GM21528 (cell line): ENCODE data around the gene NUMB.
A peak's percentile ranks its signal among the peaks of the same experiment; 100 is the strongest.

Experiments
- ATAC-seq: cut with Tn5 transposase; IDR thresholded peaks from one replicate; pipeline ENCODE4 v1.9.1; 2021; ENCODE audit warnings: mild to moderate bottlenecking, moderate library complexity; ENCODE audit not compliant: unreplicated experiment, low FRiP score

Gene NUMB

GRCh38 chr14:73458183-73458976, at the start of gene NUMB:
Gene NUMB (minus strand): TSS chr14:73458546. CDS start chr14:73355751, 102,795 bp downstream.
- peak; percentile 92 for ATAC-seq

DNA sequence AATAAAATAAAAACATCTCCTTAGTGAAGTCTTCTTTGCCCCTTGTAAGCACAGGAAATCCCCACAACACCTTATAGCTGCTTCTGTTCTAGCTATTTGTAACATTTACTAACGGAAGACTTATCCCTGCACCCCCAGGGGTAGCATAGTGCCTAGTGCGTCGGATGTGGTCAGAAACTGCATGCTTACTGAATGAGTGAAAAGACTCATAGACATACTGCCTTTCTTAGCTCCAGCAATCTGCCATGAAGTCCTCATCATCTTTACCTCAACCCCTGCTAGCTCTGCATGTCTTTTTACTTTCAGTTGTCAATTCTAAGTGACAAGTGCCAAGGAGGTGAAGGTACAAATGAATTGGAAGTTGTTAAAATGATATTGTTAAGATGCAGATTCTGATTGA, 45.3 kb upstream of the NUMB start:
- no peak for ATAC-seq

- no peak for ATAC-seq
Observed at GRCh38 chr14:73502017-73502619, 43.8 kb upstream of the NUMB start.

DNA sequence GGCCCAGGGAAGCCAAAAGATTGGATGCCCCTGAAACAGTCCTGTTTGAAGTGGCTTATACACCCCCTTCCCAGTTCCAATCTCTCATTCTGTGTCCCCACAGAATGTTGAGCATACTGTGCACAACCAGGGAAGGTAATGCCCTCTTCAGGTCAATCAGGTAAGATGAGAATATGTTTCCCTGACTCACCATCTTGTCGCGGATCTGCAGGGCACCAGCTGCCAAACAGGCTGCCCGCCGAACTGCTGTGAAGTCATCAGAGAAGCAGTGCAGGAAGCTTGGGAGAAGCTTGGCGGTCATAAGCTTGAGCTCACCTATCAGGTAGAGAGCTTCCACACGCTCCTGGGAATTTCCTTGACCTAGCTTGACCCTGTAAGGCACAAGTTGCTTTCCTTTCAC, 42.0 kb upstream of the NUMB start:
- ATAC-seq, result no peak

- no peak for ATAC-seq
Observed at GRCh38 chr14:73494593-73494992, 36.2 kb upstream of the NUMB start.

DNA sequence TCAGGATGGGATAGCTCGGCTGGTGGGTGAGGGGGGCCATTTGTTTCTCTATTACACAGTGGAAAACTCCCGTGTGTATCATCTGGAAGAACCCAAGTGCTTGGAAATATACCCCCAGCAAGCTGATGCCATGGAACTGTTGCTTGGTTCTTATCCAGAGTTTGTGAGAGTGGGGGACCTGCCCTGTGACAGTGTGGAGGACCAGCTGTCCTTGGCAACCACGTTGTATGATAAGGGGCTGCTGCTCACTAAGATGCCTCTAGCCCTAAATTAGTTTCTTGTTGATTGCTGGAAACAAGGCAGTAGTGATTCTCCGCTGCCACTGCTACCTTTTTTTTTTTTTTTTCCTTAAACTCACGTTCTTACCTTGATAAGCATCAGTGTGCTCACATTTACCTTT, 34.3 kb upstream of the NUMB start:
- no peak for ATAC-seq

GRCh38 chr14:73492043-73492552, 33.8 kb upstream of the NUMB start:
- ATAC-seq, result no peak

GRCh38 chr14:73491256-73492042, 33.1 kb upstream of the NUMB start:
- peak; percentile 56 for ATAC-seq

DNA sequence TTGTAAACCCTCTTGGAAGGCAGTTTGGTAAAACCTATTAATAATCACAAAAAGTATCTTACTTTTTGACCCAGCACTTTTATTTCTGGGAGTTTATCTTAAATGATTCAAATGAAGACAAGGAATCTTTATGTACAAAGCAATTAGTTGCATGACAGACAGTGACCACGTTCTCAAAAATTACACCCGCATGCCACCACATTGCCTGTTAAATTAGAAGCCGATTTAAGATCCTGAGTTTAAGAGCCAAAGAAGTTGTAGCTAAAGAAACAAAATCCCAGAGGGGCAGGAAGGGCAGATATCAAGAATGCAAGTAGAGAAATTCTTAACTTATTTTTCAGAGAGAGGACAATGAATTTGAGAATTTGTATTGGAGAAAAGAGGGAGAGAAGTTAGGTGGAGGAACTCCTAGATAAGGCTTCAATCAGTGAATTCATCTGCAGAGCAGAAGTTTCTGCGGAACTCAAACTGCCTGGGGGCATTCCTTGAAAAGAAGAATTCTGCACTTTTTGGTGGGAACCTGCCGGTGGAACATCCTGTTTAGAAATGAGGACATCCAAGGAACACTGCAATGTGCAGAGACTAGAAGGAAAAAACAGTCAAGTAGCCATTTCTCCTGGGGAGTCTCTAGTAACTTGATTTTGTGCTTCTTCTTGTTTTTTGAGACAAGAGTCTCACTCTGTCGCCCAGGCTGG, 31.3 kb upstream of the NUMB start:
- ATAC-seq, result no peak

GRCh38 chr14:73478684-73479083, 20.3 kb upstream of the NUMB start:
- no peak for ATAC-seq

DNA sequence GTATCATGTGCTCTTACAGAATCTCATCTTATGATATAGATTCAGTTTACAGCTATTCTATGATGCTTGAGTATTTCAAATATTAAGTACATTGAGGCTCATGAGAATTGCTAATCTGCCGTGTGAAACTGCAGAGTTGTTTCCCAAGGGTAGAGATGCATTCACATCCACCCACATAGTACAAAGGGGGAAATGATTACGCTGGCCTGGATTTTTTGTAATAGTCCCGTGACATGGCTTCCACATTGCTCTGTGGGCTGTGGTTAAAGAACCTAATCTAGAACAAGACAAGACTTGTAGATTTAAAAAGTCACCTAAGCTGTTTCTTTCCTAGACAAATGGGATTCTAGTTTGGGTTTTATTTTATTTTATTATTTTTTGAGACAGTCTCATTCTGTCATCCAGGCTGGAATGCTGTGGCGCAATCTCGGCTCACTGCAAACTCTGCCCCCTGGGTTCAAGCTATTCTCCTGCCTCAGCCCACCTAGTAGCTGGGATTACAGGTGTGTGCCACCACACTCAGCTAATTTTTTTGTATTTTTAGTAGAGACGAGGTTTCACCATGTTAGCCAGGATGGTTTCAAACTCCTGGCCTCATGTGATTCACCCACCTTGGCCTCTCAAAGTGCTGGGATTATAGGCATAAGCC, 19.4 kb upstream of the NUMB start:
- ATAC-seq, result no peak

DNA sequence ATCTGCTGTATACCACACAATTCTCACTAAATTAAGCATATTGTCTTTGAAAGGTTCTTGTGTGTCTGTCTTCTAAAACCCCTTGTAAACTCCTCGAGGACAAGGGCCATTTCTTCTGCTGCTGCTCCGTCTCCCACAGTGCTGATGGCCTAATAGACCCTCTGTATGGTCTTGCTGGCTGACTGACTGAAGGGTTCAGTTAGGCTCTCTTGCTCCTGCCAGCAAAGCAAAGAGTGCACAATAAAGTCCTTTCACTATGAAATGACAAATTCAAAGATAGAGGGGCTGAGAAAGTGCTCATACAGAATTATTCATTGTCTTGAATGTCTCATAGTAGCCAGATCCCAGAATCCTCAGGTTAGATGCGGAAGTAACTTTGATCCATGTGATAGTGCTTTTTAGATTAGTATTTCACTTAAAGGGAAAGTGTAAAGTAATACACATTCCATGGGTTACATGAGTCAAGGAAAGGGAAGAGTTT, 18.1 kb upstream of the NUMB start:
- ATAC-seq, result no peak

DNA sequence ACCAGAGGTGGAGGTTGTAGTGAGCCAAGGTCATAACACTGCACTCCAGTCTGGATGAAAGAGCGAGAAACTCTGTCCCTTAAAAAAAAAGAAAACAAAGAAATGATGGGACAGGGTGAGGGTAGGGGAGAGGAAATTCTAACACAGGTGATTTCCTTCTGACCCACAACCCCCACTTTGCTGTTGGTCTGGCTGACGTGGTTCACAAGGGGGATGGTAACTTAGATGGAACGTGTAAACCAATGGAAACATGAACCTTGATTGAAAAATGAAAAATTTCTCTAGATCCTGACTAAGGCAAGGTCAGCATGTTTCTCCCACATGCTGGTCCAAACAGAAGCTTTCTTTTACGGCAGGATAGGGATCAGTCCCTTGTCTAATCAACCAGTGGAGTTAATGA, 16.6 kb upstream of the NUMB start:
- ATAC-seq, result no peak

DNA sequence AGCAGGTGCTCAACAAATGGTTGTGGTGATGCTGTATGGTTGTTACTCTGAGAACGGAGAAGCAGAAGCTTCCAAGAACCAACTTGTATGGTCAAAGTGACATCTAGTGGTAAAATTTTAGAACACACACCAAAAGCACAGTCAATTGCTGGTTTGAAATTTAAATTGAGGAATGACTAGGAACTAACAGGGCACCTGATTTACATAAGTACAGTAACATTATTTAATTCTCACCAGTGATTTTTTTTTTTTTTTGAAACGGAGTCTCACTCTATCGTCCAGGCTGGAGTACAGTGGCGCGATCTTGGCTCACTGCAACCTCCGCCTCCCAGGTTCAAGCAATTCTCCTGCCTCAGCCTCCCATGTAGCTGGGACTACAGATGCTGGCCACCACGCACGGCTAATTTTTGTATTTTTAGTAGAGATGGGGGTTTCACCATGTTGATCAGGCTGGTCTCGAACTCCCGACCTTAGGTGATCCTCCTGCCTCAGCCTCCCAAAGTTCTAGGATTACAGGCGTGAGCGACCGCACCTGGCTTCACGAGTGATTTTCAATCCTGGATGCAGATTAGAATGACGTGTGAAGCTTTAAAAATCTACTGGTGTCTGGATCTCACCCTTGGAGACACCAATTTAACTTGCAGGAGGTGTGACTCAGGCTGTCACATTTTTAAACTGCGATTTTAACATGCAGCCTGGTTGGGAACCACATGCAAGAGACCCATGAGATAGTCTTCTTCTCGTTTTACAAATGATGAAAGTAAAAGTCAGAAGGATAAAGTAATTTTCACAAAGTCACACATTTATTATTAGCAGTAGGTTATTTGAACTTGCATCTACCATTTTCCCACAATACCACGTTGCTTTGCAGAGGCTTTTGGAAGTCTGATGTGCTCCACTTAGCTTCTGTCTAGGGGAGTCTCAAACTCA, 14.1 kb upstream of the NUMB start:
- ATAC-seq, result no peak

DNA sequence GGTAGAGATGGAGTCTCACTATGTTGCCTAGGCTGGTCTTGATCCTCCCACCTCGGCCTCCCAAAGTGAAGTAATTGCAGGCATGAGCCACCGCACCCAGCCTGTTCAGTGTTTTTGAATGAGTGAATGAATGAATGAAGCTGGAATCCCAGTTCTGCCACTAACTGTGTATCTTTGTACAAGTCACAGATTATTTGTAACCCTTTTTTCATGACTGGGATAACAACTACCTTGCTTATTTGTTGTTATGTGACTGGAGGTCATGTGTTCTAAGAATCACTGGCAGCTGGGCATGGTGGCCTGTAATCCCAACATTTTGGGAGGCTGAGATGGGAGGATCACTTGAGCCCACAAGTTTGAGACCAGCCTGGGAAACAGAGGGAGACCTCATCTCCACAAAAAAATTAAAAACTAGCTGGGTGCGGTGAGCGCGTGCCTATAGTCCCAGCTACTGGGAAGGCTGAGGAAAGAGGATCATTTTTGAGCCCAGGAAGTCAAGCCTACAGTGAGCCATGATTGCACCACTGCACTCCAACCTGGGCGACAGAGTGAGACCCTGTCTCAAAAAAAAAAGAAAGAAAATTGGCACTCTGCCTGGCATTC, 13.3 kb upstream of the NUMB start:
- no peak for ATAC-seq

- ATAC-seq, result no peak
Observed at GRCh38 chr14:73468828-73469375, 10.6 kb upstream of the NUMB start.

DNA sequence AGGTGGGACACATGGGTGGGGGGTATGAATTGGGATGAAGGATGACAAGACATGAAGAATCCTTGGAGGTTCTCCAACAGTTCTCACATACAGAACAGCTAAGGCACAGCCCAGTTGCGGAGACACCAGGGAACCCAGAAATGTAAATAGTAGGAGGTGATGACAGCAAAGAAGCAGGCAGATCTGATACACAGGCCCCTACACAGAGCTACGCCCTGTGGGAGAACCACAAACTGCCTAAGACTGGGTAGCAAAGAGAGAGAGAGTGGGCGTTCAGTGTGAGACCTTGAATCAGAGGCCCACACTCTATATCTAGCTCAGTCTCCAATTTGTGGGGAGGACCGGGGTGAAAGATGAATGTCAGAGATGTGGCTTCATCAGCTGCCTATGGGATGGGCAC, 9.5 kb upstream of the NUMB start:
- no peak for ATAC-seq

DNA sequence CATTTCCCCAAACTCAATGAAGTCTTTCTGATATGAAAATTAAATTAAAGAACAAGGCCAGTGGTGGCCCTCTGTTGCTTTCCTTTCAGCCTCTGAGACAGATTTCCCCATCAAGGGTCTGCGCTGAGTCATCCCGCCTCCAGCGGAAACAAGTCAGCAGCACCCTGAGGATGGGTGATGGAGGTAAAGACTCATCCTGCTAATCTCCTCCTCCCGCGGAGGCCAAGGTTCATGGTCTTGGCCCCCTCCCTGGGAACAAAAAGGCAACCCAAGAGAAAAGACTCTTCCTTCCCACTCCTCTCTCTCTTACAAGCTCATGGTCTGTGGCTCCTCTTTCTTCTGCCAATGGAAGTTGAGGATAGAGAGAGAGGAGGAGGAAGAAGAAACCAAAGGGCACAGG, 9.0 kb upstream of the NUMB start:
- no peak for ATAC-seq
